B cell (primary cell): ENCODE measurements around the gene NUPR1. TPM values are rescaled to one million over a fixed set of nuclear protein-coding genes. Genes with fewer than 3 reads are reported as not detected.
A peak's percentile ranks its signal among the peaks of the same experiment; 100 is the strongest.

Experiments used
- ATAC-seq: fragments of 200-7000 bp; cut with Tn5 transposase; one replicate; pipeline ENCODE4 v1.10.0; 2021; ENCODE audit warnings: low read depth, mild to moderate bottlenecking, moderate number of reproducible peaks, moderate library complexity
- CTCF ChIA-PET: fragments of 350-600 bp; sonication (Branson Sonifier 250); formaldehyde crosslinking; loops from one replicate; lab custom pipeline; 2021; ENCODE audit warnings: antibody characterized with exemption, inconsistent platforms; lab: Charles Lee
- POLR2A ChIA-PET: fragments of 350-600 bp; sonication (Branson Sonifier 250); formaldehyde crosslinking; loops from one replicate; lab custom pipeline; 2021; ENCODE audit warnings: antibody characterized with exemption; lab: Charles Lee
- DNase-seq: peaks from one replicate; pipeline ENCODE4 v3.0.0; 2013
- H2AFZ ChIP-seq: 2 replicates; pipeline ENCODE4 v1.6.1; 2012; ENCODE audit warnings: mild to moderate bottlenecking, low read depth, low read length; ENCODE audit not compliant: insufficient read depth, poor library complexity, severe bottlenecking
- H3K27ac ChIP-seq, 2 donors: 1 replicate in 1 of 2; 2 replicates in 1 of 2; pipeline ENCODE4 v1.5.1; 2012 to 2013; ENCODE audit warnings: low read length in 2 of 2, mild to moderate bottlenecking in 2 of 2, moderate library complexity in 1 of 2
- H3K27me3 ChIP-seq, 4 experiments: fragments of 200-600 bp in 1 of 4; sonication (generic) in 1 of 4; replicated peaks in 1 of 4; 1 replicate in 2 of 4; 2 replicates in 2 of 4; pipeline versions ENCODE4 v1.6.1 to v1.7.0; 2013 to 2016; ENCODE audit warnings: low read length in 3 of 4, mild to moderate bottlenecking in 2 of 4, mixed read lengths in 1 of 4, moderate library complexity in 1 of 4; ENCODE audit not compliant: insufficient read depth in 4 of 4, control insufficient read depth in 3 of 4; ENCODE audit errors: control extremely low read depth in 1 of 4
- H3K36me3 ChIP-seq, 2 experiments: replicated peaks in 1 of 2; 1 replicate in 1 of 2; 2 replicates in 1 of 2; pipeline versions ENCODE4 v1.6.1 to v1.7.1; 2013; ENCODE audit warnings: low read length in 1 of 2; ENCODE audit not compliant: insufficient read depth in 2 of 2, control insufficient read depth in 1 of 2; ENCODE audit errors: control extremely low read depth in 1 of 2, extremely low read depth in 1 of 2
- H3K4me1 ChIP-seq, 2 donors: fragments of 200-600 bp in 1 of 2; sonication (generic) in 1 of 2; 1 replicate in 1 of 2; 2 replicates in 1 of 2; pipeline versions ENCODE4 v1.5.1 to v1.6.1; 2013 to 2017; ENCODE audit warnings: low read length in 2 of 2; ENCODE audit not compliant: control insufficient read depth in 2 of 2, insufficient read depth in 2 of 2
- H3K4me2 ChIP-seq: replicated peaks from 2 replicates; pipeline ENCODE3; 2012; ENCODE audit warnings: mild to moderate bottlenecking, low read depth, low read length; ENCODE audit not compliant: poor library complexity, severe bottlenecking
- H3K4me3 ChIP-seq, 5 experiments: fragments of 200-600 bp in 1 of 5; sonication (generic) in 1 of 5; 1 replicate in 3 of 5; 2 replicates in 2 of 5; pipeline versions ENCODE4 v1.5.1 to v1.7.0; 2011 to 2016; ENCODE audit warnings: low read length in 4 of 5, mild to moderate bottlenecking in 4 of 5, low read depth in 2 of 5, control low read depth in 1 of 5, moderate library complexity in 1 of 5; ENCODE audit not compliant: insufficient read depth in 1 of 5; ENCODE audit errors: control extremely low read depth in 1 of 5, extremely low read depth in 1 of 5
- H3K79me2 ChIP-seq: fragments of 200-600 bp; sonication (generic); one replicate; pipeline ENCODE4 v1.6.0; 2016; ENCODE audit warnings: low read length; ENCODE audit not compliant: control insufficient read depth, insufficient read depth
- H3K9ac ChIP-seq: fragments of 200-600 bp; sonication (generic); 2 replicates; pipeline ENCODE4 v1.6.1; 2017; ENCODE audit warnings: mild to moderate bottlenecking, low read length, moderate library complexity
- H3K9me3 ChIP-seq, 3 donors: one replicate each; pipeline versions ENCODE4 v1.6.1 to v1.7.1; 2013; ENCODE audit warnings: low read length in 2 of 3; ENCODE audit not compliant: control insufficient read depth in 2 of 3, insufficient read depth in 1 of 3; ENCODE audit errors: control extremely low read depth in 1 of 3
- H4K20me1 ChIP-seq: 2 replicates; pipeline ENCODE4 v1.6.0; 2012; ENCODE audit warnings: mild to moderate bottlenecking, low read length; ENCODE audit not compliant: insufficient read depth, control insufficient read depth, poor library complexity, severe bottlenecking
- H3K27ac Mint-ChIP-seq: one replicate; pipeline ENCODE4 v1.8.0; 2021; ENCODE audit warnings: mixed read lengths
- H3K27me3 Mint-ChIP-seq: one replicate; pipeline ENCODE4 v1.8.0; 2021; ENCODE audit warnings: mixed read lengths
- H3K4me1 Mint-ChIP-seq: one replicate; pipeline ENCODE4 v1.8.0; 2021; ENCODE audit warnings: mixed read lengths
- H3K4me3 Mint-ChIP-seq: one replicate; pipeline ENCODE4 v1.8.0; 2021; ENCODE audit warnings: mixed read lengths
- H3K9me3 Mint-ChIP-seq: one replicate; pipeline ENCODE4 v1.8.0; 2022; ENCODE audit warnings: mixed read lengths; ENCODE audit not compliant: insufficient read depth
- CTCF ChIP-seq: fragments of 200-600 bp; IDR thresholded peaks from one replicate; pipeline ENCODE4 v1.8.0; 2022; ENCODE audit warnings: antibody characterized with exemption, mild to moderate bottlenecking
- EZH2 ChIP-seq: IDR thresholded peaks from 2 replicates; pipeline ENCODE4 v1.6.1; 2012; ENCODE audit warnings: borderline replicate concordance, low read depth, mild to moderate bottlenecking, moderate library complexity, low read length; ENCODE audit not compliant: insufficient read depth, poor library complexity, severe bottlenecking
- WGBS: methylation state at CpG from one replicate; pipeline ENCODE4 v1.1.5; 2013; ENCODE audit warnings: missing lambda C conversion rate; ENCODE audit not compliant: insufficient coverage; 5-methylcytosine and 5-hydroxymethylcytosine counted together
- intact Hi-C: fragments of 100-400 bp; cut with micrococcal nuclease; formaldehyde crosslinking; loops from one replicate; pipeline ENCODE4 v1.10.0; 2022
- polyA plus RNA-seq: library from polyadenylated mRNA; depleted of rRNA; stranded (reverse); fragments of >200 nt; gene quantifications from 2 replicates; pipeline ENCODE4 v1.2.3, GENCODE V29; 2012
- total RNA-seq, 2 donors: library from RNA; stranded (reverse); fragments of 120-200 nt in 1 of 2; gene quantifications; 1 replicate in 1 of 2; 2 replicates in 1 of 2; pipeline versions ENCODE4 v1.2.3 to v1.2.4, GENCODE V29; 2013 to 2022

Gene NUPR1
- total and polyA plus RNA-seq, 2 donors (not counting 1 experiment from before 2014, with no cell fraction given): not detected

DNA sequence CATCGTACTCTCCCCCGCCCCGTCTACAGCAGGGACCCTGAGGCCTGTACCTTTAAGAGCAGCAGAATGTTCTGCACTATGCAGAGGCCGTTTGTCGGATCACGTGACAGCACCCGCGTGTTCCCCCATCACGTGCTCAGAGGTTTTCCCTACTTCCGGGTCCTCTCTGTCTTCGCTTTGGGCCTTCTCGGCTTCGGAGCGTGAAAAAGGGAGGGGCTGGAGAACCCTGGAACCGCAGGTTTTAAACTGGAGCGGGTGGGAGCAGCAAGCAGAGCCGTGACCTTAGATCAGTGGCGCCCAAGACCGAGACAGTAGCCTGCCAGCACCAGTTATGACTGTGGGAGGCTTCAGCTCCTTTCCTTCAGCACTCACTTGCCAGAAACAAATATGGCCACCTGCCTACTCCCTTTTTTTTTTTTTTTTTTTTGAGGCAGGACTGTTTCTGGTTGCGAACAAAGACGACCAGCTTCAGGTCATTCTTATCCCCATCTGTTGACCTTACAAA is 46.8 kb downstream of the NUPR1 start, which contains the start of gene CLN3:
Gene CLN3, minus strand, starts transcription at position 105 of the 505 bp plus-strand sequence. CDS start 315 bp downstream, outside the sequence.
- Histone ChIP-seq H4K20me1 (no peaks in the 10 kb centered on the region), H3K9me3 (no peaks in the 10 kb centered on the region), H3K4me2 (peak within 1 kb of the TSS; percentile 100), H3K36me3 (peaks cover 1 to 13% of the 10 kb centered on the region in 2 experiments), H3K9ac (peak within 1 kb of the TSS; percentile 99), H2AFZ (peak within 1 kb of the TSS; percentile 100), H3K4me3 (peak within 1 kb of the TSS; percentile 87 to 100 (median 94)), H3K27ac (peak within 1 kb of the TSS; percentile 89 to 99), H3K27me3 (no peaks in the 10 kb centered on the region), H3K4me1 (peaks cover 24 to 45% of the 10 kb centered on the region in 2 donors), H3K79me2 (peaks cover 11% of the 10 kb centered on the region)
- POLR2A ChIA-PET: interaction anchor here (0.6 to 0.7 kb wide), 5 partner anchors 33 to 1246 kb away, joined by 3 to 6 read pairs (median 3); partner anchors contain the start of gene SGF29
- Mint-ChIP-seq H3K4me3 (peak within 1 kb of the TSS; percentile 98), H3K4me1 (peaks cover 42% of the 10 kb centered on the region), H3K27me3 (no peaks in the 10 kb centered on the region), H3K27ac (peak within 1 kb of the TSS; percentile 100), H3K9me3 (no peaks in the 10 kb centered on the region)
- CTCF ChIA-PET: interaction anchor here (1.2 kb wide), 1 partner anchor 62 kb away, joined by 6 read pairs; the partner anchor contains the start of gene SGF29
- intact Hi-C loops: loop anchor here (5.0 kb wide), 1 partner anchor 480 kb away; the partner anchor contains the start of gene SPNS1
- DNase-seq: peak; percentile 97
- peak; percentile 72 for ATAC-seq
- TF ChIP-seq CTCF (no peak), EZH2 (no peak)
- WGBS: under 1% methylated on average over 19 of the region's 21 CpGs
